ENCODE data around the gene TYW1B.
"Not testable (repeated sequence)": the region's sequence is repeated elsewhere in the genome, so short reads cannot be mapped to it uniquely, and the experiment has no call there.

GRCh38 chr7:72790698-72791060, 37.3 kb downstream of the TYW1B start:
- TF ChIP-seq EP300 (IDR thresholded peaks at IDR 0.05); POLR2A (IDR thresholded peaks at IDR 0.05; ENCODE audit: low read depth); CTCF (IDR thresholded peaks at IDR 0.05); POLR2AphosphoS5 (IDR thresholded peaks at IDR 0.05): not testable (repeated sequence)
